Endometrial microvascular endothelial cells (primary cell): ENCODE measurements around the gene FAM117B. TPM values are rescaled to one million over a fixed set of nuclear protein-coding genes. Genes with fewer than 3 reads are reported as not detected.
"Not testable (repeated sequence)": the region's sequence is repeated elsewhere in the genome, so short reads cannot be mapped to it uniquely, and the experiment has no call there.

Source experiments
- in situ Hi-C: cut with HindIII; loops from 2 replicates; pipeline ENCODE4 v1.10.0; 2017; ENCODE audit warnings: low sequenced_read_pairs, low pct_unique_long_range_greater_than_20kb; ENCODE audit errors: inconsistent ontology term
- total RNA-seq: library from RNA; depleted of rRNA; stranded (reverse); fragments of >200 nt; gene quantifications from one replicate; pipeline ENCODE4 v1.2.3, GENCODE V29; 2015; ENCODE audit errors: inconsistent ontology term

FAM117B gene
- total RNA-seq, 1 donor from 2014 or later = 1.0 TPM

DNA sequence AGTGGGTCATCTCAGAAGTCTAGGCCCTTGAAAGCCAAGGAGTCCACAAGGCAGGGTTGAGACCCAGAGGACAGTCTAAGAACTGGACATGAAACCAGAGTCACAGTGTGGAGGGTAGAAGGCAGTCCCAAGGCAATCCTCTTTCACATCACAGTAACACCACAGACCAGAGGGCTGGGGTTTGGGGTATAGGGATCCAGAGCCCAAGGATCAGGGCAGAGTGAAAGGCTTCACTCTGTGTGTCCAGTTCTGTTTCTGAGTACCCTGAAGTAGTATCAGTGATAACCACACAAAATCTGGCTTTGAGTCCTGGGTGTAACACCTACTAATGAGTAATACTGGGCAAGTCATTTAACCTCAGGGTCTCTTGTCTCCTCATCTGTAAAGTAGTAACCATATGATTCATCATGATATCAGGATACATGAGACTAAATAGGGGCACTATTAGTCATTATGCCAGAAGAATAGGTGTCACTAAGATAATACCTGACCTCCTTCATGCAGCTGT is 145.8 kb downstream of the FAM117B start:
- in situ Hi-C loops = no loop called here

DNA sequence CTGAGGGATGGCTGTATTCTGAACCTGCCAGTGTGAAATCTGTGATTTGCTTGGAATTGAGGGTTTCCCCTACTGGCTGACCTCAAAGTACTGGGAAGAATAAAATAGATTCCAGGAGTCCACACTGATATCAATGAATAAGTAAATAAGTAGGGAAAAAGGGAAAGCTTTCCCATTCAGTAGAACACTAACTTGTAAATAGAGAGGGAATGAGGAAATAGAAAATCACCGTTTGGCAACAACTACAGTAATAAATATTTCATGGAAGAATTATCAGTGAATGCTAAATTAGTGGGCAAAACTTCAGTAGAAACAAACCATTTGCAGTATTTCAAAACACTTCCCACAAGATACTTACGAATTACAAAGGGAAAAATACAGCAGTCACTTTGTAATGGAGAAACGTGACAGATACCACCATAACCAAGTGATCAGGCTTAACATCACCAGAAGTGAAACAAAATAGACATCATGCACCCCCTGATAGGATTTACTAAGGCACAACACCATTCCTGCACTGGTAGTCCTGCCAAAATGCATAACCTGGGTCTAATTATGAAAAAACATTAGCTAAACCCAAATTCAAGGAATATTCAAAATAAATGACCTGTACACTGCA is 148.3 kb downstream of the FAM117B start:
- in situ Hi-C loops = no loop called here

DNA sequence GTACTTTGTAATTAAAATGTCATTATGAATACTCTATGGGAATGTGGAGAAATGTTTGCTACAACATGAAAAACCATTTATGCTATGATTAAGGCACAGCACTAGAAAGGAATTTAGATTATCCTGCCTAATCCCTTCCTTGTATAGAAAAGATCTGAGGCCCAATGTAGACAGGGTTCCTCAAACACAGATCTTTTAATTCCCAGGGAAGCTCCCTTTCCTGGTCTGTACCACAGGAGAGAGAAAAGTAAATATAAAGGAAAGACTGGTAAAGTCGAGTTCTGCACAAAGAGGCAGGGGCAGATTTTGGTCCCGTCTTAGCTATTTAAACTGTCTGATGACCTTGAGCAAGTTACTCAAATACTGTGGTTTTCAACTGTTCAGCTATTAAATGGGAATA is 152.1 kb downstream of the FAM117B start:
- in situ Hi-C loops = no loop called here

DNA sequence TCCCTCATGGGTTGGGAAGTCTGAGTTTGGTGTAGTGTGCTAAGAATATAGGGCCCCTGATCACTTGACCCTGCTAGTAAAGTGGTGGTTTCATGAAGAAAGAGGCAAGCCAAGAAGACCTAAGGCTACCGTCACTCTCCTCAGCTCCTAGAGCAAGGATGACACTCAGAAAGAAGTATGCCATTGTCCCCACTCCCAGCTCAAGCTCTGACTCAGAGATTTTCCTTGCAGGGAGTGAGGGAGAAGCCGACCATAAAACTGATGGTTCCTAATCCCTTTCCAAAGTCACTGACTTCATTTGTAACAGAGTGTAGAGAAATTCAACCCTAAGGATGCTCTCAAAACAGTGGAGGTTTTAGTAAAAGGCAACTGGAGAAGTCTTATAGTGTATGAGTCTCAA is 155.9 kb downstream of the FAM117B start:
- in situ Hi-C loops = no loop called here

DNA sequence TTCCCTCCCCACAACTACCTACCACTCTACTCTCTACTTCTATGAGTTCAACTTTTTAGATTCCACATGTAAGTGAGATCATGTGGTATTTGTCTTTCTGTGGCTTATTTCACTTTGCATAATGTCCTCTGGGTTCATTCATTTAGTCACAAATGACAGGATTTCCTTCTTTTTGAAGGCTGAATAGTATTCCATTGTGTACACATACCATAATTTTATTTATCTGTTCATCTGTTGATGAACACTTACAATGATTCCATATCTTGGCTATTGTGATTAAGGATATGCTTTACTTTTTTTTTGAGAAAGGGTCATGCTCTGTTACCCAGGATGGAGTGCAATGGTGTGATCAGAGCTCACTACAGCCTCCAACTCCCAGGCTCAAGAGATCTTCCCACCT is 163.2 kb downstream of the FAM117B start:
- in situ Hi-C loops = no loop called here

DNA sequence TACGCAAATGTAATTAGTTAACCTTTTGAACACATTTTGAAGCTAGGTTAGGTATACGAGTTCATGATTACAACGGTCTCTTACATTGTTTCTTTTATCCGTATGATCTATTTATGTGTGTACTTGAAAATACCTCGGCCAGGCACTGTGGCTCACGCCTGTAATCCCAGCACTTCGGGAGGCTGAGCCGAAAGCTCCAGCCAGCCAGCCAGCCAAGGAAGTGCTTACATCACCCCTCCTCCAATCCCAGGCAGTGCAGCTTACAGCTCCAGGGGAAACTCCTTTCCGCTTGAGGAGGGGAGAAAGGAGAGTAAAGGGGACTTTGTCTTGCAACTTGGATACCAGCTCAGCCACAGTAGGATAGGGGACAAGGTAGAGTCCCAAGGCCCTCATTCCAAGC is 171.1 kb downstream of the FAM117B start:
- in situ Hi-C loops = not testable (repeated sequence)

DNA sequence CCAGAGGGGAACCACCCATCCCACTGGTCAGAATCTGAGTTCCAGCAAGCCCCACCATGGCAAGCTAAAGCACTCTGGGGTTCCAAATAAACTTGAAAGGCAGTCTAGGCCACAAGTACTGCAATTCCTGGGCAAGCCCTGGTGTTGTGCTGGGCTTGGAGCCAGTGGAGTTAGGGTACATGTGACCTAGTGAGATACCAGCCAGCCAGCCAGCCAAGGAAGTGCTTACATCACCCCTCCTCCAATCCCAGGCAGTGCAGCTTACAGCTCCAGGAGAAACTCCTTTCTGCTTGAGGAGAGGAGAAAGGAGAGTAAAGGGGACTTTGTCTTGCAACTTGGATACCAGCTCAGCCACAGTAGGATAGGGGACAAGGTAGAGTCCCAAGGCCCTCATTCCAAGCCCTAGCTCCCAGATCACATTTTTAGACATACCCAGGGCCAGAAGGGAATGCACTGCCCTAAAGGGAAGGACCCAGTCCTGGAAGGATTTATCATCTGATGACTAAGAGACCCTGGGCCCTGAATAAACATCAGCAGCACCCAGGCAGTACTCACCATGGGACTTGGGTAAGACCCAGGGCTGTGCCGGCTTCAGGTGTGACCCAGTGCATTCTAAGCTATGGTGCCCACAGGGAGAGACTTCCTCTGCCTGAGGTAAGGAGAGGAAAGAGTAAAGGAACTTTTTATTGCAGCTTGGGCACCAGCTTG is 172.8 kb downstream of the FAM117B start:
- in situ Hi-C loops = not testable (repeated sequence)

DNA sequence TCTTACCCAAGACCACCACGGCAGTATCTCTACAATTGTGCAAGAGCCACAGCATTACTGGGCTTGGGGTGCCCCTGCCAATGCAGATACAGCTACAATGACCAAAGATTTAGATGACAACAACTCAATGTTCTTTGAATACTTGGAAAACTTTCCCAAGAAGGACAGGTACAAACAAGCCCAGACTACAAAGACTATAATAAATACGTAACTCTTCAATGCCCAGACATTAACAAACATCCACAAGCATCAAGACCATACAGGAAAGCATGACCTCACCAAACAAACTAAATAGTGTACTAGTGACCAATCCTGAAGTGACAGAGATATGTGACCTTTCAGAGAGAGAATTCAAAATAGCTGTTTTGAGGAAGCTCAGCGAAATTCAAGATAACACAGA is 174.0 kb downstream of the FAM117B start:
- in situ Hi-C loops = no loop called here

DNA sequence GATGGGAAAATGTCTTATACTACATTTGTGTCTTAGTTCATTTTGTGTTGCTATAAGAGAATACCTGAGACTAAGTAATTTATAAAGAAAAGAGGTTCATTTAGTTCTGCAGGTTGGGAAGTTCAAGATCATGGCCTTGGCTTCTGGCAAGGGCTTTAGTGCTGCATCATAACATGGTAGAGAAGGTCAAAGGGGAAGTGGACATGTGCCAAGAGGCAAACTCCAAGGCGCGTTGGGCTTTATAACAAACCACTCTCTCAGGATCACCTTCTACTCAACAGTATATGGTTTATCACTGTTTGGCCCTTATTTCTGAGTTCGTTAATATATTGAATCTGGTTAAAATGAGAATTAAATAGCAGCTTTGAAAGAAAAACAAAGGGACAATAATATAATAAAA is 178.6 kb downstream of the FAM117B start:
- in situ Hi-C loops = no loop called here

DNA sequence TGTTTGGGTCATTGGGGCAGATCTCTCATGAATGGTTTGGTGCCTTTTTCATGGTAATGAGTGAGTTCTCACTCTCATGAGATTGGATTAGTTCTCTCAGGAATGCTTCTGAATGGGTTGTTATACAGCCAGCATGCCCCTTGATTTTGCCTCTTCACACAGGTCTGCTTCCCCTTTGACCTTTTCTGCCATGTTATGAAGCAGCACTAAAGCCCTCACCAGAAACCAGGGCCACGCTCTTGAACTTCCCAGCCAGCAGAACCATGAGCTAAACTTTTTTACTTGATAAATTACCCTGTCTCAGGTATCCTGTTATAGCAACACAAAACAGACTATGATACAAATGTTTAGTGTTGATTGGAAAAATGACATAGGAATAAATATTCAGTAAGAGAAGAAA is 179.5 kb downstream of the FAM117B start:
- in situ Hi-C loops = no loop called here

DNA sequence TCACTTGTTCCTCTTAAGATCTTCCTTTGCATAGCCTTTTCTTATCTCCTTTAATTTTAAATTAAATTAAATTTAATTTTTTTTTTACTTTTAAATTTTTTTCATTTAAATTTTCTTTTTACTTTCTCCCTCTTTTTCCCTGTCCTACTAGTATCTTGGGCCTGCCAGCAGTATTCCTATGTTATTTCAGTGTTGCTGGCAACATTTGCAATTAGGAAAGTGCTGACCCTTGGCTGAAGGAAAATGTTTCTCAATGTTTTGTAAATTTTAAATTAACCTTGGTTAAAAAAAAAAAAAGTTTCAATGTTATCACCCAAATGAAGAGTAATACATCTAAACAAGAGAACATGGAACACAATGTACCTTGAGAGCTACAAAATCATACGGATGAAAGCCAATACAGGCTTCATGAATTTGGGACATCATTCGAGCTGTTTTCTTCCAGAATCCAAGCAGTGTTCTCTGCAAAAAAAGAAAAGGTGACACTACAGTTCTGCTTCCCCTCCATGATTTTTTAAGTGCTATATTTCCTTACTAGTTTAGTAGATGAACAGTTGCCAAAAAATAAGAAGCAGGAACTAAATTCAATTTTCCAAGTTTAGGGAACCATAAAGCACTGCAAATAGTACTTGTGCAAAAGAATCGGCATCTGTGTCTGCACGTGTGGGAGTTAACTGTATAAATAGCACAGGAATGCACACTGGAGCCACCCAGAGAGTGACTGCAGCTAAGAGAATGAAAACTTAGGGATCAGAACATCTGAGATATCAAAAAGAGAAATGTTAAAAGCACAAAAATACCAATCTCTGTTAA is 181.0 kb downstream of the FAM117B start:
- in situ Hi-C loops = no loop called here

DNA sequence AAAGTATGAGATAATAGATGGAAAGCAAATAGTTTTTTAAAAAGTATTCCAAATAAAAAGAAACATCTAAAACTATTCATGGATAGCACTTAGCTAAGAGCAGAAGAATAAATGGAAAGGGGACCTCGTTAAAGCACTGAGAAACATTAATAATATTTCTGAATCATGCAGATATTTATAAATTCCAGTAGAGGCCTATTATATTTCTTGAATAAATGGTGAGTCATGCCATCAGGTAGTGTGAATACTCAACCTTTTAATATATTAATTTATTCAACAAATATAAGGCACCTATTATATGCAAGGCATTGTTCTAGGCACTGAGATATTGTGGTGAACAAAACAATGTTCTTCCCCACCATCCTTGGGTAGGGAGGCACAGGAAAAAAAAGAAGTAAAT is 183.0 kb downstream of the FAM117B start:
- in situ Hi-C loops = no loop called here

DNA sequence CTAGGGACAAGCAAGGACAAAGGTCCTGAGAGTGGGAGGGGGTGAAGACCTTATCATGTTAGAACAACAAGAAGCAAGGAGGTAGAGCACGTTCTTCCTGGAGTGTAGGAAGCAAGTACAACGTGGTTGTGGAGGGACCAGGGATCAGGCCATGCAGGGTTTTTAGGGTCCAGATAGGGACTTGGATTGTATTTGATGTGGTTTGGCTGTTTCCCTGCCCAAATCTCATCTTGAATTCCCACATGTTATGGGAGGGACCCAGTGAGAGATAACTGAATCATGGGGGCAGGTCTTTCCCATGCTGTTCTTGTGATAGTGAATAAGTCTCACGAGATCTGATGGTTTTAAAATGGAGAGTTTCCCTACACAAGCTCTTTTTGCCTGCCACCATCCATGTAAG is 183.6 kb downstream of the FAM117B start:
- in situ Hi-C loops = no loop called here

Other genes with a start within 250 kb of the FAM117B start
- gene ICA1L, start 236.8 kb downstream of the FAM117B start, total RNA-seq = 5.6 TPM